Activated naive CD4-positive, alpha-beta T cell treated with Interleukin-2 at 50 U/mL for 16 hours (primary cell): ENCODE measurements around the gene HEYL.

Experiments
- DNase-seq: peaks from one replicate; pipeline ENCODE4 v3.0.0-alpha.2; 2020

Gene HEYL

GRCh38 chr1:39663559-39663958 lies 24.1 kb upstream of the HEYL start:
- DNase-seq, result no peak

GRCh38 chr1:39662861-39663260 lies 23.4 kb upstream of the HEYL start:
- no peak for DNase-seq

- no peak for DNase-seq
Observed at GRCh38 chr1:39659538-39659937, 20.1 kb upstream of the HEYL start.

- DNase-seq, result no peak
Observed at GRCh38 chr1:39659110-39659509, 19.7 kb upstream of the HEYL start.

- DNase-seq, result peak; percentile 65
Observed at GRCh38 chr1:39657923-39658485, 18.6 kb upstream of the HEYL start.

- no peak for DNase-seq
Observed at GRCh38 chr1:39657402-39657801, 18.0 kb upstream of the HEYL start.

GRCh38 chr1:39656391-39656790 lies 16.9 kb upstream of the HEYL start:
- DNase-seq, result no peak

- DNase-seq, result no peak
Observed at GRCh38 chr1:39655578-39656268, 16.3 kb upstream of the HEYL start.

GRCh38 chr1:39654291-39654690 lies 14.8 kb upstream of the HEYL start:
- no peak for DNase-seq

- peak; percentile 77 for DNase-seq
Observed at GRCh38 chr1:39653546-39654031, 14.1 kb upstream of the HEYL start.

GRCh38 chr1:39652554-39652953 lies 13.1 kb upstream of the HEYL start:
- no peak for DNase-seq

GRCh38 chr1:39652105-39652504 lies 12.7 kb upstream of the HEYL start:
- DNase-seq, result no peak

- DNase-seq, result no peak
Observed at GRCh38 chr1:39650431-39650830, 11.0 kb upstream of the HEYL start.

GRCh38 chr1:39649636-39650185 lies 10.3 kb upstream of the HEYL start:
- DNase-seq, result no peak

GRCh38 chr1:39648496-39648895 lies 9.1 kb upstream of the HEYL start:
- no peak for DNase-seq

GRCh38 chr1:39647247-39647646 lies 7.8 kb upstream of the HEYL start:
- DNase-seq, result no peak

- no peak for DNase-seq
Observed at GRCh38 chr1:39646232-39647081, 7.0 kb upstream of the HEYL start.

GRCh38 chr1:39645411-39646043 lies 6.1 kb upstream of the HEYL start:
- no peak for DNase-seq

GRCh38 chr1:39643705-39644104 lies 4.3 kb upstream of the HEYL start:
- DNase-seq, result no peak

- no peak for DNase-seq
Observed at GRCh38 chr1:39642796-39643195, 3.4 kb upstream of the HEYL start.

GRCh38 chr1:39640861-39641260 lies 1.4 kb upstream of the HEYL start:
- no peak for DNase-seq

GRCh38 chr1:39638965-39639304 lies 508 bp downstream of the HEYL start:
- DNase-seq, result no peak

GRCh38 chr1:39637361-39637760 lies 2.1 kb downstream of the HEYL start:
- DNase-seq, result no peak
